ENCODE measurements around the gene RYR3.

Gene RYR3

DNA sequence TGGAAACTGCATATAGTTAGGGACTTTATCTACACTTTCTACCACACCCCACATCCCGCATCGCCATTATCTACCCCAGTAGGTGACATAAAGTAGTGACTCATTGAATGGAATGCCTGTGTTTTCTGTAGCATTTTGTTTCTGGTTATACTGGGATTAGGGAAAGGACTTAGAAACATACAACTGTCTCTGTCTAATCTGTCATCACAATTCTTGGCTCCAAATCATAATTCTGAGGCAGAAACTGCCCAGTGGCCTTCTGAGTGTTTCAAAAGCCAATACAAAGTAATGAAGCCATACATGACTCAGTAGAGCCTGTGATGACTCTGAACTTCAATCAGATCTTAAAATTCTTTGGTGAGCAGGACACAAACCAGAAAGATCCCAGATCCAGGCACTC lies 541.8 kb downstream of the RYR3 start:
- DNase-seq, result no peak

DNA sequence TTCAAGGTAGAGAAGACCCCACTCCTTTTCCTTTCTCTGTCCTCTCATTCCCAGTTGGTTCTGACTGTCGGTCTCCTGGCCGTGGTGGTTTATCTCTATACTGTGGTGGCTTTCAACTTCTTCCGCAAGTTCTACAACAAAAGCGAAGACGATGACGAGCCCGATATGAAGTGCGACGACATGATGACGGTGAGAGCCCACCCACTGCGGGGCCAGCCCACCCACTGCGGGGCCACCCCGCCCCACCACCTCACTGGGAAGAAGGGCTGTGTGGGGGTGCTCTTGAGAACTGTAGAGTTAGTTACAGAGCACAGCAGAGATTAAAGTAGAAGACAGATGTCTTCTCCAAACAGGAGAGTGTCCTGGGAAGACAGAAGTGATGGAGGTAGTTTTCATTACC lies 547.0 kb downstream of the RYR3 start:
- no peak for DNase-seq

GRCh38 chr15:33858836-33859235 lies 548.1 kb downstream of the RYR3 start:
- no peak for DNase-seq

- DNase-seq, result no peak
Observed at GRCh38 chr15:33859992-33860545, 549.3 kb downstream of the RYR3 start.

GRCh38 chr15:33860754-33861153 lies 550.0 kb downstream of the RYR3 start:
- no peak for DNase-seq

- DNase-seq, result no peak
Observed at GRCh38 chr15:33864360-33865075, 553.8 kb downstream of the RYR3 start.

- no peak for DNase-seq
Observed at GRCh38 chr15:33865416-33865815, 554.6 kb downstream of the RYR3 start.

DNA sequence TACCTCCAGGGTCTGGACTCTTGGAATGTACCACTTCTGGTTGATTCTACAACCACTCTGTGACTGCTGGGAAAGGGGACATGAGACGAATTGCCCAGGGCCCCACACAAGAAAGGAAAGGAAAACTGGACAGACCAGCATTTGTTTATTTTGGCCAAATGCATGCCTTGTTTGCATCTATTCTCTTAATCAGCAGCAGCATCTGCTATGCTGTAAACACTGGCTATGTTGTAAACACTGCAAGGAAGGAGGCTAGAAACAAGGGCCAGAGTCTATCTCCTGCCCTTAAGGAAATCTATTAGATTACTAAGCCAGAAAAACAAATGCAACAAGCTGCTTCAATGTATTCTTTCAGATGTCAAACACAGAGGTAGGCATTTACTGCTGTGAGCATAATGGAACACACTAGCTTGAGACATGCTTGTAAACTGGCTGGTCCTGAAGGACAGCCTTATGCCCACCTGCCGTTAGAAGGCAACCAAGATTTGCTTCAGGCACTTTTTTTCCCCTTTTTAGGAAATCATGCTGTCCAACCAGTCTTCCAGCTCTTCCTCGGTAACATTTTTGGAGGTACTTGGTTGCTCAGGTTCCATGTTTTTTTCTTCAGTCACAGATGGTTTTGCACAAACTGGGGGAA lies 555.5 kb downstream of the RYR3 start:
- DNase-seq, result no peak

GRCh38 chr15:33871980-33872379 lies 561.2 kb downstream of the RYR3 start:
- no peak for DNase-seq

DNA sequence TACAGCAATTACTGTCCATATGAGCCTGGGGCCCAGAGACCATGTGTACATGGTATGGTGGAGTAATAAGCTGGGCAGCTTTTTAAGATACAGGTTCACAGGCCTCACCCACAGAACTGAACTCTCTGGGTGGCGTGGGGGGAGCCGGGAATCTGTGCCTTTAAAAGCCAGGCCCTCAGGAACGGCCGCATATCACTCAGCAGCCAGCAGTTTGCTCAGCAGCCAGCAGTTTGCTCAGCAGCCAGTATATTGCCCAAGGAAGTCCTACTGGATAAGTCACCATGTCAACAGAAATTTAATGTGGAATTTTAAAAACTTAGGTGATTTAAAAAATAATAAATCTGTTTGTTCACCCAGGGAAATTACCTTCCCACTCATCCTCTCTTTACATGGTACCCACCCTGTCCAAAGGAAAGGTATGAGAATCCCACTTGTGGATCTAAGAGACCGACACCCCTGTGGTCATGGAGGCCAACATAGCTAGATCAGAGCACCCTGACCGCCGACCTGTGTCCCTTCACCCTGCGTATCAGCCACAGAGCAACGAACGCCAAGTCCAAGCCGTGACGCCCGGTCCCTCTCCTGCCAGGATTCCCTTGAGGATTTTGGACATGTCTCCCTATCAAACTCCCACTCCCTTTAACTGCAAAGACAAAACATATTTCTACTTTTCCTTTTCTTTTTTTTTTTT lies 561.8 kb downstream of the RYR3 start:
- DNase-seq, result no peak

DNA sequence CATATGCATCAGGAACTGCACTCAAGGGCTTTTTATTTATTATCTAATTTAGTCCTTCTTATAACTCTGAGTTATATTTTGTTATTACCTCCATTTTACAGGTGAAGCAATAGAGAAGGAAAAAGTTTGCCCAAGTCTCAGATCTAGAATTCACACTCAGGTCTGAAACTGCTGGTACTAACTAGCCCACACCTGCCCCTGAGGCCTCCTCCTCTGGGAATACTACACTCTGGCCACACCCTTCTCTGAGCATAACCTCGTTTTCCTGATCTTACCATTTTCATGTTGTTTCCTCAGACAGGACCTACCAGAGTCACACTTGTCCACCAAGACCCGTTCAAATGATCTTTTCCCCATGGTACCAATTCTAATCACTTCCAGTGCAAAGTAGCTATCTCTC lies 563.4 kb downstream of the RYR3 start:
- DNase-seq, result no peak

DNA sequence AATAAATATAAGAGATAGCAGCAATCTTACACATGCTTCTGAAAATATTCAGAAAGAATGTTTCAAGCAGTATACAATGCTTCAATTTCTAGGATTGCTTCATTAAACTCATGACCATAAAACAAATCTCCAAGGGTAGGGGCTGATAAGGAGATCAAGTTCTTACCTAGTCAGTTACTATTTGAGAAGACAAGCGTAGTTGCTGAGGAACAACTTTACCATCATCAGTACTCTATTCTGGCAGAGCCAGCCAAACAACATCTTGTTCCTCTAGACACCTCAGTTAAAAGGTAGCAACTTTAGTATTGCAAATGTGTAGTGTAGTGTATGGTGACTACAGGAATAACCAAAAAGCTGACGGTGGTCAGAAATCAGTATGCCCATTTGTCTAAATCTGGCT lies 572.2 kb downstream of the RYR3 start:
- DNase-seq, result no peak

- DNase-seq, result no peak
Observed at GRCh38 chr15:33888176-33888575, 577.4 kb downstream of the RYR3 start.

DNA sequence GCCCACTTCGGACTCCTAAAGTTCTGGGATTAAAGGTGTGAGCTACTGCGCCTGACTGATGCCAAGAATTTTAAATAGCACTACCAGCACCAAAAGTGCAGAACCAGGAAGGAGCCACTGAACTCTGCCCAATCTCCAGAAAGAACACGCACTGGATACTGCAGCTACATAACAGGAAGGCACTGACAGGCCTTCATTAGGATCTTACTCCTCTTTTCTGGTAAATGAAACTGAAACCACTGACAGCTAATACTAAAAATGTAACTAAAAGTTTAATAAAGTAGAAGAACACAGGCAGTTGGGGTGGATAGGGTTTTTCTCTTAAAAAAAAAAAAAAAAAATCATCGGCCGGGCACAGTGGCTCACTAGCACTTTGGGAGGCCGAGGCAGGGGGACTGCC lies 583.4 kb downstream of the RYR3 start:
- no peak for DNase-seq

- DNase-seq, result no peak
Observed at GRCh38 chr15:33902043-33902442, 591.3 kb downstream of the RYR3 start.

GRCh38 chr15:33903661-33904060 lies 592.9 kb downstream of the RYR3 start:
- no peak for DNase-seq

DNA sequence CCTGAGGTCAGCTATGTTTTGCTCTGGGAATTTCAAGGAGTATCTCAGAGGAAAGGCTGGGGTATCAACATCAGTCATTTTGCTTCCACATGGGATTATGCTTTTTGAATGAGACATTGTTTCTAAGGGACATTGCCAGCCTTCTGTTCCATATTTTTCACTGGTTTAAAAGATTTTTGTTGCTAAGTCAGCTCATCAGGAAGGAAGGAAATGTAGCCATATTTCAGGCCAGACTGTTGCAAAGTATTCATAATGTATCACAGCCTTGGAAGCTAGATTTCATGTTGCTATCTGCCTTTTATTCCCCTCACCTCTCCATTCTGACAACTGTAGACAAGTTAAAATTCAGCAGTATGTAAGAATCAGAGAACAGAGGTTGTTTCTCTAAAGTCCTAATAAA lies 596.6 kb downstream of the RYR3 start:
- no peak for DNase-seq

DNA sequence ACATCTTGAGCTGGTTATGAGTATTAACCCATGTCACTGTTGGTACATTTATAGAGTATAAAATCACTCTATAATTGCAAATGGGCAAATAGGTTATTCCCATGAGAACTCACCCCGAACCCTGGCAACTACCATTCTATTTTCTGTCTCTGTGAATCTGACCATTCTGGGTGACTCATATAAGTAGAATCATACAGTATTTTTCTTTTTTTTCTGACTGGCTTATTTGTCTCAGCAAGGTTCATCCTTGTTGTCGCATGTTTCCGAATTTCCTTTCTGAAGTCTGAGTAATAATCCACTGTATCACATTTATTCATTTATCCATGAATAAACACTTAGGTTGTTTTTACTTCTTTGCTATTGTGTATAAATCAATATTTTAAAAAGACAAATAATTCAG lies 597.6 kb downstream of the RYR3 start:
- no peak for DNase-seq

GRCh38 chr15:33910741-33911140 lies 600.0 kb downstream of the RYR3 start:
- no peak for DNase-seq

DNA sequence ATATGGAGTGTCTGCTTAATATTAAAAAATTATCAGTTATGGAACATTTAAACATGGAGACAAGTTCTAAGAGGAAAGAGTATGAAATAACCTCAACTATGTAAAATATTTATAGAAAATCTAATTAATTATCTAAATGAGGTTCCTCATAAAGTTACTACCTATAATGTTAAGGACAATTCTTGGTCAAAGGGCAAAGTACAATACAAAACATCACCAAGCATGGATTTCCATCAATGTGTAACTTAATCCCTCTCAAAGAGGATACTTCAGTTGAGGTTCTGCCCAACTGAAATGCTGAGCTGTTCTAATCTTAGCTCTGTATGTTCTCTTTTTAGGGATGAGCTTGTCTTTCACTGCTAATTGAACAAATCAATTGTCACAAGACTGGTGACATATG lies 601.6 kb downstream of the RYR3 start:
- DNase-seq, result no peak

DNA sequence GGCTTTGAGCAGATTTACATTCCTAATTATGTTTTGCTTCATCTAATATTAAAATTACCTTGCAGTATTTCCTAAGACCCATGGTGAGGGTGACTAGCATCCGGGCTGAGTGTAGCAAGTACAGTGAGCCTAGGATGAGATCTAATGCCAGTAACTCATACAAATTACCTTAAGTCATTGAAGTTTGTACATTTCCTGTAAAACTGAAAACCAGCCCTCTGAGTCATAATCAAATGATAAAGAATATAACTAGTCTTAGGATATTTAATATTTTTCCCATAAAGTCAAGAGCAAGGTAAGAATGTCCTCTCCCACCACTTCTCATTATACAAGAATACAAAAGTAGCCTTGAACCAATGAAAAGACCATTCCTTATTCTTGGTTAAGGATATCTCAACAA lies 602.7 kb downstream of the RYR3 start:
- no peak for DNase-seq
